ENCODE data around the gene TERT.
"Not testable (repeated sequence)": the region's sequence is repeated elsewhere in the genome, so short reads cannot be mapped to it uniquely, and the experiment has no call there.

- not testable (repeated sequence) for TF ChIP-seq CTCF, POLR2A (IDR thresholded peaks at IDR 0.05)
Measured at GRCh38 chr5:1326901-1327756, 32.3 kb upstream of the TERT start.

Data from breast epithelium (tissue), 3 donors.